ENCODE data around the gene IPPK.

Gene IPPK

GRCh38 chr9:92655896-92656536, 13.9 kb downstream of the IPPK start:
- no peak for DNase-seq

- DNase-seq: no peak
These were observed 14.6 kb downstream of the IPPK start for GRCh38 chr9:92655366-92655765.

GRCh38 chr9:92654481-92655301, 15.2 kb downstream of the IPPK start:
- no peak for DNase-seq

- no peak for DNase-seq
These were observed 17.5 kb downstream of the IPPK start for GRCh38 chr9:92652461-92652860.

GRCh38 chr9:92650839-92651621, 18.9 kb downstream of the IPPK start:
- DNase-seq: no peak

GRCh38 chr9:92650296-92650695, 19.6 kb downstream of the IPPK start:
- no peak for DNase-seq

GRCh38 chr9:92649007-92649406, 20.9 kb downstream of the IPPK start:
- DNase-seq: no peak

- no peak for DNase-seq
These were observed 21.4 kb downstream of the IPPK start for GRCh38 chr9:92648474-92648971.

GRCh38 chr9:92647671-92648473, 22.1 kb downstream of the IPPK start:
- no peak for DNase-seq

- DNase-seq: no peak
These were observed 24.9 kb downstream of the IPPK start for GRCh38 chr9:92645041-92645440.

GRCh38 chr9:92644278-92644677, 25.7 kb downstream of the IPPK start:
- DNase-seq: no peak

- DNase-seq: no peak
These were observed 27.4 kb downstream of the IPPK start for GRCh38 chr9:92642564-92642963.

GRCh38 chr9:92642041-92642451, 27.9 kb downstream of the IPPK start:
- no peak for DNase-seq

- no peak for DNase-seq
These were observed 28.7 kb downstream of the IPPK start for GRCh38 chr9:92641092-92641809.

- DNase-seq: no peak
These were observed 29.4 kb downstream of the IPPK start for GRCh38 chr9:92640398-92641091.

- no peak for DNase-seq
These were observed 30.1 kb downstream of the IPPK start for GRCh38 chr9:92639791-92640271.

GRCh38 chr9:92639124-92639523, 30.8 kb downstream of the IPPK start:
- DNase-seq: no peak

- DNase-seq: no peak
These were observed 31.3 kb downstream of the IPPK start for GRCh38 chr9:92638621-92639101.

GRCh38 chr9:92637886-92638620, 31.9 kb downstream of the IPPK start:
- no peak for DNase-seq

GRCh38 chr9:92637326-92637725, 32.6 kb downstream of the IPPK start:
- DNase-seq: no peak
